Hair follicular keratinocyte (primary cell): ENCODE measurements around the gene PSD2. TPM values are rescaled to one million over a fixed set of nuclear protein-coding genes. Genes with fewer than 3 reads are reported as not detected.

ENCODE experiments used
- total RNA-seq: library from RNA; depleted of rRNA; stranded (reverse); fragments of >200 nt; gene quantifications from 2 replicates; pipeline ENCODE4 v1.2.3, GENCODE V29; 2015

Gene PSD2
- 0.08 TPM in 1 of 2 replicates, not detected in the other for total RNA-seq

GRCh38 chr5:139795074-139796001 lies at the start of gene PSD2:
Gene PSD2, plus strand, starts transcription at chr5:139795808. Its CDS starts 13,633 bp downstream, at chr5:139809441.

Other genes with a start within 250 kb of the PSD2 start
- 131 and 180 TPM in 2 replicates for gene UBE2D2, start 234.5 kb upstream of the PSD2 start, total RNA-seq
- 4.2 and 4.9 TPM in 2 replicates for gene CXXC5, start 147.5 kb upstream of the PSD2 start, total RNA-seq
- gene NRG2, start 247.5 kb downstream of the PSD2 start, total RNA-seq = 0.08 and 1.2 TPM in 2 replicates